Right cardiac atrium (tissue), 5 donors: ENCODE data around the gene SSBP4. TPM values are rescaled to one million over a fixed set of nuclear protein-coding genes. Genes with fewer than 3 reads are reported as not detected.
A peak's percentile ranks its signal among the peaks of the same experiment; 100 is the strongest.

Experiments
- ATAC-seq, 2 donors: fragments of 200-7000 bp; cut with Tn5 transposase; one replicate each; pipeline versions ENCODE4 v1.8.0 to v1.9.1; 2020; ENCODE audit warnings: moderate library complexity in 2 of 2, mild to moderate bottlenecking in 1 of 2
- DNase-seq, 3 donors: peaks; one replicate each; pipeline ENCODE4 v3.0.0-alpha.2; 2020
- H3K27ac ChIP-seq: one replicate; pipeline ENCODE4 v1.5.1; 2013; ENCODE audit warnings: mild to moderate bottlenecking, low read length, control low read depth, moderate library complexity
- H3K27me3 ChIP-seq: one replicate; pipeline ENCODE4 v1.6.1; 2013; ENCODE audit not compliant: control insufficient read depth, insufficient read depth
- H3K4me1 ChIP-seq: one replicate; pipeline ENCODE4 v1.6.1; 2013; ENCODE audit warnings: low read length; ENCODE audit not compliant: control insufficient read depth, insufficient read depth
- H3K4me3 ChIP-seq: one replicate; pipeline ENCODE4 v1.5.1; 2013; ENCODE audit warnings: low read length, control low read depth
- H3K9me3 ChIP-seq: one replicate; pipeline ENCODE4 v1.6.1; 2013; ENCODE audit warnings: low read length; ENCODE audit not compliant: control insufficient read depth
- WGBS: extraction: QIAGEN DNeasy Blood & Tissue Kit; methylation state at CpG from one replicate; pipeline ENCODE4 v1.1.7; 2013; 5-methylcytosine and 5-hydroxymethylcytosine counted together
- intact Hi-C, 4 donors: fragments of 100-400 bp; cut with DNase I; formaldehyde crosslinking; loops; one replicate each; pipeline versions ENCODE4 v1.11.0 to v1.14.0; 2022 to 2023
- microRNA-seq, 2 donors: library from miRNA; unstranded; fragments of <30 nt; microRNA quantifications; one replicate each; pipeline ENCODE4 v1.2.0, GENCODE V29; 2020 to 2021
- polyA plus RNA-seq: library from polyadenylated mRNA; stranded (reverse); fragments of 200-250 nt; gene quantifications from one replicate; pipeline ENCODE4 v1.2.3, GENCODE V29; 2013
- total RNA-seq, 4 donors: library from RNA; stranded (reverse); fragmentation: NEBNext Ultra II Directional; extraction: Animal tissue kit (Norgen Biotek cat#: 25700); gene quantifications; one replicate each; pipeline ENCODE4 v1.2.1, GENCODE V29; 2021
- donor health status: healthy with polysubstance abuse.
- donor health status: DM: no; HTN: yes; CAD: no.
- donor health status: DM: no; HTN: no; CAD: no.
- donor health status: DM: no; HTN: yes; CAD: no; lungs with severe emphysema.
- donor health status: DM: yes; HTN: yes; CAD: no.

SSBP4 gene
- total and polyA plus RNA-seq, 5 donors, result 32.7 to 40.0 (median 36.9) TPM

DNA sequence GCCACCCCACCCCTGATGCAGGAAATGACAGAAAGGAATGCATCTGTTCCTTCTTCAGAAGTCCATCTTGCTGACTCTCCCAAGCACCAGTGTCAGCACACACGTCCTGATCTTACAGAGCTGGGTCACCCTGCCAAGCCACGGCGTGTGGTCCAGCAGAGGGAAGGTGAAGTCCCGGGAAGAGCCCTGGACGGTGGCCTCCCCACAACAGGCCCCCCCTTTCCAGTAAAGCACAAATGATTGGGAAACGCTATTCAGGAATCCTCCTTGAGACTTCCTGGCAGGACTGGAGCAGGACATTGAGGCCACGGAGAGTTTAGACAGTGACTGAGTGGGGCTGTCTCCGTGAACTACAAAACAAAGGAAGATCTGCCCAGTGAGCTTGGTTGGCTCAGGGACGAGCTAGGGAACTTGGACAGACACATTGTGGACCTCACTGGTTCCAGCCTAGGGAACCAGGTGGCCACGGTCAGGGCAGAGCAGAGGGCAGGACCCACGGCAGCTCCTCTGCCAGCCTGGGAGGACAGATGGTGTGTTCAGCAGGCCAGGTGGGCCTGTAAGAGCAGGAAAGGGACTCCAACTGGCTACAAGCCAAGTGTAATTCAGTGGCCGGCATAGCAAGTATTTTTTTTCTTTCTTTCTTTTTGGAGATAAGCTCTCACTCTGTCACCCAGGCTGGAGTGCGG lies 61.0 kb downstream of the SSBP4 start:
- H3K27me3 ChIP-seq, result no peaks in the 10 kb centered on the region
- DNase-seq (peak; percentile 81 to 87 (median 82)), ATAC-seq (peak; percentile 66 to 74)
- H3K4me1 ChIP-seq, result peaks cover 29% of the 10 kb centered on the region
- no peak overlapping the region for H3K4me3 ChIP-seq
- H3K27ac ChIP-seq, result peak overlapping the region; percentile 73
- intact Hi-C loops, result no loop called here
- WGBS, result 19% methylated on average over 13 of the region's 13 CpGs
- no peaks in the 10 kb centered on the region for H3K9me3 ChIP-seq

DNA sequence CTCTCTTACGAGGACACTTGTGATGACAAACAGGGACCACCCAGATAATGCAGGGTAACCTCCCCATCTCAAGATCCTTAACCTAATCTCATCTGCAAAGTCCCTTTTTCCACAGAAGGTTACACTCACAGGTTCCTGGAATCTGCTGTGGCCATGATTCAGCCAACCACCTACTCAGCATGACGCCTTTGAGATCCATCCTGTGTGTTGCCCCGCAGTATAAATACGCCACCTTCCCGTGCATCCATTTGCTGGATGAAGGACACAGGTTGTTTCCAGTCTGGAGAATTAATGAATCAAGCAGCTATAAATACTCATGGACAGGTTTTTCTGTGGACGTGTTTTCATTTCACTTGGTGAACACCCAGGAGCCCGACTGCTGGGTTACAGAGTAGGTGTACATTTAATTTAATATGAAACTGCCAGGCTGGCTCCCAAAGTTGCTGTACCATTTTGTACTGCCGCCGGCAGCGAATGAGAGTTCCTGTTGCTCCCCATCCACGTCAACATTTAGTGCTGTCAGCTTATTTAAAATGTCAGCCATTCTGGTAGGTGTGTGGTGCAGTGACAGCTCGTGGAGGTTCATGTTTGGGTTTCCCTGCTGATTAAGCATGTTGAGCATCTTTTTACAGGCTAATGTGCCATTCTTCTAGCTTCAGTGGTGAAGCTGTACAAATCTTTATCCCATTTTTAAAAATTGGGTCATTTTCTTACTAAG lies 62.5 kb downstream of the SSBP4 start:
- Histone ChIP-seq H3K27ac (no peak overlapping the region), H3K27me3 (no peaks in the 10 kb centered on the region), H3K9me3 (no peaks in the 10 kb centered on the region), H3K4me1 (peaks cover 32% of the 10 kb centered on the region), H3K4me3 (no peak overlapping the region)
- WGBS, result 95% methylated on average over 12 of the region's 12 CpGs
- ATAC-seq (no peak), DNase-seq (no peak)
- intact Hi-C loops, result no loop called here

DNA sequence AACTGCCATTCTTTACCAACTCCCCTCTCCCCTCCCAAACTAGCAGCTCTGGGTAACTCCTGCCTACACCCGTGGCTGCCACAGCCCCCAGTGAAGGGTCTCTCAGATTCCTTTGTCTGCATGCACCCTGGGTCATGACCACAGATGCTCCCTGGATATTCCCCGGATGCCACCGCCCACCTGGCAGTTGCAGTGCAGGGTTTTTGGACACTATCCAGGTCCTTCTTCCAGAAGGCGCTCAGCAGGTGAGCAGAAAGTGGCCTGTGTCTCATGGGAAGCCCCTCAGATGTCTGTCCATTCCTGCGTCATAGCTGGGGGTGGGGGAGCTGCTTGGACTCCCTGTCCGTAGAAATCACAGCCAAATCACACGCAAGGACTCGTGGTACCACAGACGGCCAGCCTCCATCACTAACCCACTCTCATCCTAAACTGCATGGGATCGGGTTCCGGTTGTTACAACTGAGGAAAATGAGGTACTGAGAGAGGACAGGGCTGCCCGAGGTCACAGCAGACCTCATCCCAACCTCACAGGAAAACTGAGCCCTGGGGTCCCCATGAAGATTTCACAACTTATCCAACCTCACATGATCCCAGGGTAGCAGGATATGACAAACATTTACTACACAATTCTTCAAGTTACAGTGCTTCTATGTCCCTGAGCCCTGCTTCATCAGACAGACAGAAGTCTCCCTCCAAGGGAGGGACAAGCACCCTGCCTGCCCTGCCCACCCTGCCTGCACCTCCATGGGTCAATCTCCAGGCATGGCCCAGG lies 64.1 kb downstream of the SSBP4 start:
- intact Hi-C loops, result no loop called here
- no peak for DNase-seq
- 72% methylated on average over 12 of the region's 12 CpGs for WGBS
- ATAC-seq, result no peak
- H3K4me1 ChIP-seq, result peaks cover 40% of the 10 kb centered on the region
- no peak overlapping the region for H3K27ac ChIP-seq
- H3K4me3 ChIP-seq, result no peak overlapping the region
- H3K9me3 ChIP-seq, result no peaks in the 10 kb centered on the region
- no peaks in the 10 kb centered on the region for H3K27me3 ChIP-seq

Small RNA genes lying within 50 kb of the gene (microRNA-seq; reads per million reads assigned to microRNA genes)
- gene MIR3189, result 0 reads per million in 2 donors

Other genes with a start within 250 kb of the SSBP4 start
- gene IFI30, start 245.6 kb upstream of the SSBP4 start, total RNA-seq, result 10 to 100 TPM; 21.8 to 47.4 (median 35.9) TPM
- 10.1 TPM for gene IFI30, start 245.6 kb upstream of the SSBP4 start, polyA plus RNA-seq
- 10 to 100 TPM in 2 of 4 donors, 1 to 10 TPM in 2; 8.0 to 12.0 (median 10.0) TPM for gene MPV17L2, start 226.2 kb upstream of the SSBP4 start, total RNA-seq
- gene MPV17L2, start 226.2 kb upstream of the SSBP4 start, polyA plus RNA-seq, result 19.5 TPM
- gene RAB3A, start 215.4 kb upstream of the SSBP4 start, total RNA-seq, result 10 to 100 TPM; 23.1 to 41.5 (median 29.5) TPM
- gene RAB3A, start 215.4 kb upstream of the SSBP4 start, polyA plus RNA-seq, result 29.1 TPM
- 1 to 10 TPM in 2 of 4 donors, under 1 TPM in 2; 0.47 to 1.6 (median 0.97) TPM for gene PDE4C, start 193.0 kb upstream of the SSBP4 start, total RNA-seq
- 2.8 TPM for gene PDE4C, start 193.0 kb upstream of the SSBP4 start, polyA plus RNA-seq
- gene IQCN, start 144.9 kb upstream of the SSBP4 start, total RNA-seq, result 1 to 10 TPM in 2 of 4 donors, under 1 TPM in 2; 0.65 to 1.4 (median 1.1) TPM
- 5.3 TPM for gene IQCN, start 144.9 kb upstream of the SSBP4 start, polyA plus RNA-seq
- 100 to 1,000 TPM; 117 to 229 (median 122) TPM for gene JUND, start 137.8 kb upstream of the SSBP4 start, total RNA-seq
- 233 TPM for gene JUND, start 137.8 kb upstream of the SSBP4 start, polyA plus RNA-seq
- gene LSM4, start 96.3 kb upstream of the SSBP4 start, total RNA-seq, result 10 to 100 TPM; 55.6 to 77.2 (median 64.8) TPM
- 131 TPM for gene LSM4, start 96.3 kb upstream of the SSBP4 start, polyA plus RNA-seq
- gene PGPEP1, start 78.8 kb upstream of the SSBP4 start, total RNA-seq, result 10 to 100 TPM; 31.3 to 42.0 (median 35.0) TPM
- 17.4 TPM for gene PGPEP1, start 78.8 kb upstream of the SSBP4 start, polyA plus RNA-seq
- gene GDF15, start 33.2 kb upstream of the SSBP4 start, total RNA-seq, result under 1 TPM in 3 of 4 donors, not detected in 1; 0.50 to 0.60 (median 0.53) TPM
- gene GDF15, start 33.2 kb upstream of the SSBP4 start, polyA plus RNA-seq, result 0.25 TPM
- 1 to 10 TPM; 3.1 to 4.3 (median 3.7) TPM for gene LRRC25, start 21.8 kb upstream of the SSBP4 start, total RNA-seq
- gene LRRC25, start 21.8 kb upstream of the SSBP4 start, polyA plus RNA-seq, result 1.5 TPM
- 10 to 100 TPM; 36.9 to 55.4 (median 45.3) TPM for gene ISYNA1, start 18.7 kb downstream of the SSBP4 start, total RNA-seq
- gene ISYNA1, start 18.7 kb downstream of the SSBP4 start, polyA plus RNA-seq, result 50.7 TPM
- 10 to 100 TPM; 12.6 to 19.0 (median 14.0) TPM for gene ELL, start 102.7 kb downstream of the SSBP4 start, total RNA-seq
- 9.3 TPM for gene ELL, start 102.7 kb downstream of the SSBP4 start, polyA plus RNA-seq
- 100 to 1,000 TPM; 204 to 236 (median 213) TPM for gene FKBP8, start 124.2 kb downstream of the SSBP4 start, total RNA-seq
- gene FKBP8, start 124.2 kb downstream of the SSBP4 start, polyA plus RNA-seq, result 285 TPM
- gene KXD1, start 138.5 kb downstream of the SSBP4 start, total RNA-seq, result 10 to 100 TPM; 47.8 to 55.4 (median 52.2) TPM
- gene KXD1, start 138.5 kb downstream of the SSBP4 start, polyA plus RNA-seq, result 49.0 TPM
- 100 to 1,000 TPM; 712 to 793 (median 725) TPM for gene UBA52, start 152.5 kb downstream of the SSBP4 start, total RNA-seq
- 622 TPM for gene UBA52, start 152.5 kb downstream of the SSBP4 start, polyA plus RNA-seq
- 10 to 100 TPM; 71.0 to 90.7 (median 77.1) TPM for gene REX1BD, start 169.4 kb downstream of the SSBP4 start, total RNA-seq
- 99.9 TPM for gene REX1BD, start 169.4 kb downstream of the SSBP4 start, polyA plus RNA-seq
- gene CRLF1, start 187.4 kb downstream of the SSBP4 start, total RNA-seq, result 10 to 100 TPM in 3 of 4 donors, 1 to 10 TPM in 1; 7.2 to 64.0 (median 38.8) TPM
- gene CRLF1, start 187.4 kb downstream of the SSBP4 start, polyA plus RNA-seq, result 79.6 TPM
- 1 to 10 TPM; 2.2 to 5.9 (median 4.0) TPM for gene TMEM59L, start 193.5 kb downstream of the SSBP4 start, total RNA-seq
- 4.8 TPM for gene TMEM59L, start 193.5 kb downstream of the SSBP4 start, polyA plus RNA-seq
- 10 to 100 TPM in 1 of 4 donors, 1 to 10 TPM in 3; 8.9 to 14.4 (median 9.3) TPM for gene KLHL26, start 217.6 kb downstream of the SSBP4 start, total RNA-seq
- 5.1 TPM for gene KLHL26, start 217.6 kb downstream of the SSBP4 start, polyA plus RNA-seq